DMS153 treated with DMSO at 0.1 percent for 48 hours (cell line): ENCODE data around the gene OR10J1.
"Not testable (repeated sequence)": the region's sequence is repeated elsewhere in the genome, so short reads cannot be mapped to it uniquely, and the experiment has no call there.

Experiments used
- DNase-seq: peaks from one replicate; lab custom pipeline; 2025; ENCODE audit not compliant: unreplicated experiment; lab: John Stamatoyannopoulos, UW

OR10J1 gene

GRCh38 chr1:159439422-159439821, at the start of gene OR10J1:
Gene OR10J1, plus strand, starts transcription at chr1:159439722. Its CDS starts 70 bp downstream, at chr1:159439792.
- DNase-seq, result no peak

- no peak for DNase-seq
Measured at GRCh38 chr1:159406821-159407220, 32.7 kb upstream of the OR10J1 start.

GRCh38 chr1:159408862-159409400, 30.6 kb upstream of the OR10J1 start:
- DNase-seq, result no peak

GRCh38 chr1:159421821-159422220, 17.7 kb upstream of the OR10J1 start:
- no peak for DNase-seq

GRCh38 chr1:159428536-159428935, 11.0 kb upstream of the OR10J1 start:
- no peak for DNase-seq

- no peak for DNase-seq
Measured at GRCh38 chr1:159429074-159429861, 10.3 kb upstream of the OR10J1 start.

GRCh38 chr1:159430985-159431384, 8.5 kb upstream of the OR10J1 start:
- DNase-seq, result no peak

GRCh38 chr1:159431904-159432303, 7.6 kb upstream of the OR10J1 start, which contains the start of gene OR10J4:
Gene OR10J4, plus strand, starts transcription at chr1:159432204.
- DNase-seq, result no peak

GRCh38 chr1:159436469-159436868, 3.1 kb upstream of the OR10J1 start:
- no peak for DNase-seq

- DNase-seq, result no peak
Measured at GRCh38 chr1:159441360-159441759, 1.8 kb downstream of the OR10J1 start.

- no peak for DNase-seq
Measured at GRCh38 chr1:159442428-159442827, 2.9 kb downstream of the OR10J1 start.

GRCh38 chr1:159443066-159443750, 3.7 kb downstream of the OR10J1 start:
- DNase-seq, result no peak

GRCh38 chr1:159444511-159444910, 5.0 kb downstream of the OR10J1 start:
- no peak for DNase-seq

GRCh38 chr1:159448181-159448580, 8.7 kb downstream of the OR10J1 start:
- no peak for DNase-seq

- DNase-seq, result not testable (repeated sequence)
Measured at GRCh38 chr1:159449605-159450004, 10.1 kb downstream of the OR10J1 start.

GRCh38 chr1:159459551-159459950, 20.0 kb downstream of the OR10J1 start:
- DNase-seq, result no peak

- DNase-seq, result no peak
Measured at GRCh38 chr1:159465191-159465603, 25.7 kb downstream of the OR10J1 start.

- DNase-seq, result no peak
Measured at GRCh38 chr1:159468321-159468720, 28.8 kb downstream of the OR10J1 start.

GRCh38 chr1:159469921-159470533, 30.5 kb downstream of the OR10J1 start:
- no peak for DNase-seq

- DNase-seq, result no peak
Measured at GRCh38 chr1:159473335-159473734, 33.8 kb downstream of the OR10J1 start.

GRCh38 chr1:159474926-159475325, 35.4 kb downstream of the OR10J1 start:
- DNase-seq, result no peak

GRCh38 chr1:159483501-159483900, 44.0 kb downstream of the OR10J1 start:
- DNase-seq, result no peak
